ENCODE results near the gene AXIN1.

Gene AXIN1

DNA sequence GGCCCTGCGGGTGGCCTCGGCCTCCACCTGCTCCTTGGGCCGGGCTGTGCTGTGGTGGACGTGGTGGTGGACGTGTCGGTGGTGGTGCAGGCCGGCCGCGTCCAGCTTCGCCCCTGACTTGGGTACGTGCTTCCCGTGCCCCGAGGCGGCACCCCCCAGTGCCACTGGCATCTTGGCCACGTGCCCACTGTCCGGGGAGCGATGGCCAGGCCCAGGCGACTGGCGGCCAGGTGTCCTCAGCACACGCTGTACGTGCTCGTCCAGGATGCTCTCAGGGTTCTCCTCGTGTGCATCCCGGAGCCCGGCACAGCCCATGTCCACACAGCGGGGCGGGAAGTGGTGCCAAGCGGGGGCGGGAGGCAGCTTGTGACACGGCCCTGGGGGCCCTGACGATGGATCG, 54.7 kb downstream of the AXIN1 start:
- DNase-seq = no peak

DNA sequence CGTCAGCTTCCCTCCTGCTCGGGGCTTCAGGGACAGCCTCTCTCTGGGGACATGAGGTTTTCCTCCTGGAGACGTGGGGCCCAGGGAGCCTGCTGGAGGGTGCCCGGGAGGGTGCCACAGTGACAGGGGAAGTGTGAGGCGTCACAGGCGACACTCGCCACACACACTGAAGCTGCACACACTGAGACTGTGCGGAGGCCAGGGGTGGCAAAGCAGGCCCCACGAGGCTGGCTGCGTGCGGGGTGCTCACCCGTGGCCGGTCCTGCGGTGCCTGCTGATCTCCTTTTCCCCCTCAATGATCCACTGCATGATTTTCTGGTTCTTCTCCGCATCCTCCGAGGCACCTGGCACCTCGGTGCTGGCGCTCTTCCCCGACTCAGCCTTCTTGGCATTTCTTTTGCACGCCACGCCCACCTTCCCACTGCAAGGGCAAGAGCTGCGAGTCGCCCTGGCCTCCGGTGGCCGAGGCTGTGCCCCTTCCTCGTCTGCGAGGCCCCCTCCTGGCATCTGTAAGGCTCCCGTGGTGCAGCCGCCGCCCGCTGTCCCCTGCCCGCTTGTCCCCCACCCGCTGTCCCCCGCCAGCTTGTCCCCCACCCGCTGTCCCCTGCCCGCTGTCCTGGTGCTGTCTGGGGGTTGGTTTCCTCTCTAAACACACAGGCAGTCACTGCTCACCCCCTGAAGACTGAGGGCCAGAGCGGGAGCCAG, 55.6 kb downstream of the AXIN1 start:
- no peak for DNase-seq

GRCh38 chr16:296276-296675, 56.2 kb downstream of the AXIN1 start:
- DNase-seq = no peak

GRCh38 chr16:293043-293775, 59.3 kb downstream of the AXIN1 start:
- no peak for DNase-seq

DNA sequence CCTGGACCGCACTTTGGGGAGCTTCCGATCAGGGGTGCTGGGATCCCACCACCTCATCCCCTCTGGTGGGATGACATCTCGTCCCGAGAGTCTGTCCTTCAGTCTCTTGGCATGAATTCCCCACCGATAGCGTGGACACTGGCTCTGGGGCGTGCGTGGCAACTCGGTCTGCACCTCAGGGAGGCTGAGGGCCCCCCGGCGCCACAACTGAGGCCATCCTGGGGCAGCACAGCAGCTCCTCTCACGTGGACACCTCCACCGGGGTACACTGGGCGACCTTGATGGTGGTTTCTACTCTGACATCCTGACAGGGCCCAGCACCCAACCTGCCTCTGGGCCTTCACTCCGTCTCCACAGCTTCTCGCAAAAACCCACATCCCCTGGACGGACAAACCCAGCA, 61.0 kb downstream of the AXIN1 start:
- no peak for DNase-seq

DNA sequence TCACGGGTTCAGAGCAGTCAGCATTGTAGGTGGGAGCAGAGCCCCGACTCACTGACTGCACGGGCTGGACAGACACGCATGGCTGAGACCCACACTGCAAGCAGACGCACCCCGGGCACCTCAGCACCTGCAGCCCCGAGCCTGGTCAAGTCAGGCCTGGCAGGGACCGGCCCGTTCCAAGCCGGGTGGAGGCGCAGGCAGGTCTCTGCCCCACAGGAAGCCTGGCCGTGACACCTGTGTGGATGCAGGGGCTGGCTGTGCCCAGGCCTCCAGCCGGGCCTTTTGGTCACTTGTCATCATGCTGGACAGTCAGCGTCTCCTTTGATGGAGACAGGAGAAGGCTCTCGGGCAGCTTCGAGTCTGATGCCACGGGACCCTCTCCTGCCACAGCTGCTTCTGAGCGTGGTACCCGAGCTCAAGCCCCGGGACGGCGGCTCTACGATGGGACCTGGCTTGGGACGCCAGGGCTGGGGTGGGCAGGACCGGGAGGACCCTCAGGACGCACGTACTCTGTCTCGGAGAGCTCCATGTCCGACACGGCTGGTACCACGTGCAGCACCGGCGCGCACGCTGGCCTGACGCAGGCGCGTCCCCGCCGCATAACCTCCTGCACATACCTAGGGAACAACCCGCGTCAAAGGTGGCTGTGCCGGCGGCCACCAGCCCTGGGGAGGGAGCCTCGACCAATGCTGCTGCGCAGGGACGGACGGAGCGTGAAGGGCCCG, 61.7 kb downstream of the AXIN1 start:
- DNase-seq = no peak

GRCh38 chr16:290015-290680, 62.4 kb downstream of the AXIN1 start:
- no peak for DNase-seq

DNA sequence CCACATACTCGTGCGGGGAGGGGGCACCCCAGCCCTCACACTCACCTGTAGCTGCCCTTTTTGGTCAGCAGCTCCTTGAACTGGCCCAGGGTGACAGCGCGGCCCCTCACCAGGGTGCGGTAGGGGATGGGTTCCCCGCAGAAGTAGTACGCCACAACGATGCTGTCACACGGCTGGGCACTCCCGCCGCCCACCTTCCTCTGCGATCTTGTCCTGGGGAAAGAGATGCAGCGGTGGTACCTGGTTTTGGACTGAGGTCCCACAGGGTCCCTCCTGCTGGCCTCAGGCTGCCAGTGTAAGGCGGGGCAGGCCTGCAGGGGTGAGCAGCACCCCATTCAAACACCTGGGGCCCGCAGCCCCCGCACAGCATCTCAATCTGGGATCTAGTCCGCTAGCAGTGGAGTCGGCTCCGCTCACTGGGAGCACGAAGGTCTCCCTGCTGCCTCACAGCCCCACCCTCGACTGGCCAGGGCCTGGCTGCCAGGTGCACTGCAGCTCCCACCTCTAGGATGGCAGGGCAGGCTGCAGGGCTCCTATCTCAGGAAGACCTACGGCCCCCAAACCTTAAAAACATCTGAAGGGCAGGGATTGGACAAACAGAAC, 63.0 kb downstream of the AXIN1 start:
- DNase-seq = no peak

DNA sequence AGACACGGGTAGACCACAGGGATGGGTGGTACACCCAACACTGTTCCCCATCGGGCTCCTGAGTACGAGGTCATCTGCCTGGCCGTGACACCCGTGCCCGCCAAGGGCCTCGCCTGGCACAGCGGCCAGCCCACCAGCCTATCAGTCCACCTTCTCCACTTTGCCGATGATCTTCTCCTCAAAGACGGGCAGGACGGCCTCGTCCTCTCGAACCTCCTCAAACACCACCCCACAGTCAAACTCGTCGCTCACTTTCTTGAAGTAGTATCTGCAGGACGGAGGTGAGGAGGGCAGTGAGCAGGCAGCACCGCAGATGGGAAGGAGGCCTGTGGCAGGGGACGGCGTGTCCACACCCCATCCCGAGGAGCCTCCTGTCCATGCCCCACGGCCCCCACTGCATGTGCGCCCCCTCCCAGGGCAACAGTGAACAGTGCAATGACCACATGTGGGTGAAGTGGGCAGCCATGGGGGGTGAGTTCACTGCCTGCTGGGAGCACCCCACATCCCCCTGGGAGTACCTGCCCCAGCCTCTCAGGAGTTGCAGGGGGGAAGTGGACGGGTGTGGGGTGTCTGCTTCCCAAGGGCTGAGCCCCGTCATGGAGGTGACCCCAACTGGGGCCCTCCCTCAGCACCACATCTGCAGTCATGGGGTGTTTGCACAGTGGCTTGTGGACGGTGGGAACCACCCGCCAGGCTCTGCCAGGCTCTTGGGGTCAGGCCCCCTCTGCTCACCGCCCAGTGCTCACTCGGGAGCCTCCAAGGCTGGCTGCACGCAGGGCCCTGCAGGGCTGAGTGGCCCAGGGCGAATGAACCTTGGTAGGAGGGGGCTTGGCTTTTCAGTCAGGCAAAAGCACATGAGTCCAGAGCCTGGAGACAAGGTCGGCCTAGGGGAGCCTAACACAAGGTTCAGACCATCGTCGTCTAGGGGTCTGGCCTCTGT, 64.3 kb downstream of the AXIN1 start:
- no peak for DNase-seq

DNA sequence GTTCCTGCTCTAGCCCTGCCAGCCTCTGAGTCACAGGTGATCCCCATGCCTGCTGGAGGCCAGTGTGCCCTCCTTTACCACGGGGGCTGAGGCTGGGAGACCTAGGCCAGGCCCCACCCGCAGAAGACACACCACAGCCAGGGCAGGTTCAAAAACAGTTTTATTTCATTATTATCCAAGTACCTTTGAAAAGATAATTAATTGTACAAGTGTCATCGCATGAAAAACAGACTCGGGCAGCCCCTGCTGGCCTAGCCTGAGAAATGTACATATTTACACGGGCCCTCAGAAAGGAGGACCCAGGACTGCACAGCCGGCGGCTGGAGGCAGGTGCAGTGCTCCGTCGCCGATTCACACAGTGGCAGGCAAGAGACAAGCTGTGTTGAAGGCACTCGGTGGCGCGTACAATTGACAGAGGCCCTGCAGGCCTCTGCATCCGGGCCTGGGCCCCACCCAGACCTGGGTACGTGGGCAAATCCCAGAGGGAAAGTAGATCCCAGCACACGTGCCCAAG, 65.2 kb downstream of the AXIN1 start:
- no peak for DNase-seq

DNA sequence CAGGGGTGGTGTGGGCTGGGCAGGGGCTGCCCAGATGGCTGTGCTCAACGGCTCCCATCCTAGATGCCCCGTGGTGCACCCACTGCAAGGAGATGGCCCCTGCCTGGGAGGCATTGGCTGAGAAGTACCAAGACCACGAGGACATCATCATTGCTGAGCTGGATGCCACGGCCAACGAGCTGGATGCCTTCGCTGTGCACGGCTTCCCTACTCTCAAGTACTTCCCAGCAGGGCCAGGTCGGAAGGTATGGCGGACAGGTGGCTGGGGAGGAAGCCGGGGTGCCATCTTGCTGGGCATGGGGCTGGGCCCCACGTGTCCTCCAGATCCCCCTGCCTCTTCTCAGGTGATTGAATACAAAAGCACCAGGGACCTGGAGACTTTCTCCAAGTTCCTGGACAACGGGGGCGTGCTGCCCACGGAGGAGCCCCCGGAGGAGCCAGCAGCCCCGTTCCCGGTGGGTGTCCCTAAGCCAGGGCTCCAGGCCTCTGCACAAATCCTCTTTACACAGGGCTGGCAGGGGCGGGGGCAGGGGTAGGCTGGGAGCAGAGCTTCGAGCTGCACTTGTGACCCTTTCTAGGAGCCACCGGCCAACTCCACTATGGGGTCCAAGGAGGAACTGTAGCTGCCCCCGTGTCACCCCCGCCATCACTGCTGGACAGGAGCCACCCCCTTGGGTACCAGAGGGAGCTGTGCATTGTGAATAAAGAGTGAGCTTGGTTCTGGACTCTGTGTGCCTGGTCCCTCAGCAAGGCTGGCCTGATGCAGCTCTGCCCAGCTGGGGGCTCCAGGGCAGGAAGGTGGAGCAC, 65.8 kb downstream of the AXIN1 start:
- no peak for DNase-seq

DNA sequence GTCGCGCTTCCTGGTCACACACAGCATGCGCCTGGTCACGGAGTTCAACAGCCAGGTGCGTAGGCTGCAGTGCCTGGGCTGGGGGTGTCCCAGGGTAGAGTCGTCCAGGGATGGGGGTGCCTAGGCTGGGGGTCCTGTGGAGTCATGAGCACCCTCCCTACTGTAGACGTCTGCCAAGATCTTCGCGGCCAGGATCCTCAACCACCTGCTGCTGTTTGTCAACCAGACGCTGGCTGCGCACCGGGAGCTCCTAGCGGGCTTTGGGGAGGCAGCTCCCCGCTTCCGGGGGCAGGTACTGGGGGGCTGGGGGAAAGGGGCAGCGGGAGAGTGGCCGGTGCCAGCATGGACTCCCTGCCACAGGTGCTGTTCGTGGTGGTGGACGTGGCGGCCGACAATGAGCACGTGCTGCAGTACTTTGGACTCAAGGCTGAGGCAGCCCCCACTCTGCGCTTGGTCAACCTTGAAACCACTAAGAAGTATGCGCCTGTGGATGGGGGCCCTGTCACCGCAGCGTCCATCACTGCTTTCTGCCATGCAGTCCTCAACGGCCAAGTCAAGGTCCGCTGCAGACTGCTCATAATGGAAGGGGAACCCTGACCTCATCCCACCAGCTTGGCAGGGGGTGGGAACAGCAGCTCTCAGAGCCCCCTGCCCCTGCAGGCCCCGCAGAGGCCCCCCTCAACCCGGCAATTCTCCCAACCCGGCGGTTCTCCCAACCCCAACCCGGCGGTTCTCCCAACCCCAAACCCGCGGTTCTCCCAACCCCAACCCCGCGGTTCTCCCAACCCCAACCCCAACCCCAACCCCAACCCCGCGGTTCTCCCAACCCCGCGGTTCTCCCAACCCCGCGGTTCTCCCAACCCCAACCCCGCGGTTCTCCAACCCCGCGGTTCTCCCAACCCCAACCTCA, 67.1 kb downstream of the AXIN1 start:
- DNase-seq = no peak

- no peak for DNase-seq
Measured at GRCh38 chr16:284204-285120, 68.1 kb downstream of the AXIN1 start.

- DNase-seq = no peak
Measured at GRCh38 chr16:283033-283805, 69.3 kb downstream of the AXIN1 start, which contains the start of gene PDIA2. Gene PDIA2 (plus strand): TSS chr16:283164. CDS start chr16:283170, 6 bp downstream.

GRCh38 chr16:282491-282890, 70.0 kb downstream of the AXIN1 start:
- no peak for DNase-seq

DNA sequence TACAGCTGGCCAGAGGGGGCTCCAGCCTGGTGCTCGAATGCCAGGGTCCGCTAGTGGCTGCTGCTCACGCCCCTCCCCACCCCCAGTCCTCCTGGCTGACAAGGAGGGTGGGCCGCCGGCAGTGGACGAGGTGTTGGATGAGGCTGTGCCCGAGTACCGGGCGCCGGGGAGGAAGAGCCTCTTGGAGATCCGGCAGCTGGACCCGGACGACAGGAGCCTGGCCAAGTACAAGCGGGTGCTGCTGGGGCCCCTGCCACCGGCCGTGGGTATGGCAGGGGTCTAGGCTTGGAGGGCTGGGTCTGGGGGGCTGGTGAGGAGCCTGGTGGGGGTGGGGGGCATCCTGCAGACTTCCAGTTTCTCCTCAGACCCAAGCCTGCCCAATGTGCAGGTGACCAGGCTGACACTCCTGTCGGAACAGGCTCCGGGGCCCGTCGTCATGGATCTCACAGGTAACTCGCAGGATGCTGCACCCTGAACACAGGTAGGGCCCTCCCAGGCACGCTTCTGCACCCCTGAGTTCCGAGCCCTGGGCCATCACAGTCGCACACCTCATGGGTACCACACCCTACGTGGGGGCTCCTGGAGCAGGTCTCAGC, 70.8 kb downstream of the AXIN1 start:
- DNase-seq = no peak
